ENCODE results near the gene PVALB. TPM values are rescaled to one million over a fixed set of nuclear protein-coding genes. Genes with fewer than 3 reads are reported as not detected.

The PVALB gene
- total and polyA plus RNA-seq, 9 of the 15 experiments (the other 6 are each of a cell fraction or from before 2014, with no cell fraction given), result not detected

DNA sequence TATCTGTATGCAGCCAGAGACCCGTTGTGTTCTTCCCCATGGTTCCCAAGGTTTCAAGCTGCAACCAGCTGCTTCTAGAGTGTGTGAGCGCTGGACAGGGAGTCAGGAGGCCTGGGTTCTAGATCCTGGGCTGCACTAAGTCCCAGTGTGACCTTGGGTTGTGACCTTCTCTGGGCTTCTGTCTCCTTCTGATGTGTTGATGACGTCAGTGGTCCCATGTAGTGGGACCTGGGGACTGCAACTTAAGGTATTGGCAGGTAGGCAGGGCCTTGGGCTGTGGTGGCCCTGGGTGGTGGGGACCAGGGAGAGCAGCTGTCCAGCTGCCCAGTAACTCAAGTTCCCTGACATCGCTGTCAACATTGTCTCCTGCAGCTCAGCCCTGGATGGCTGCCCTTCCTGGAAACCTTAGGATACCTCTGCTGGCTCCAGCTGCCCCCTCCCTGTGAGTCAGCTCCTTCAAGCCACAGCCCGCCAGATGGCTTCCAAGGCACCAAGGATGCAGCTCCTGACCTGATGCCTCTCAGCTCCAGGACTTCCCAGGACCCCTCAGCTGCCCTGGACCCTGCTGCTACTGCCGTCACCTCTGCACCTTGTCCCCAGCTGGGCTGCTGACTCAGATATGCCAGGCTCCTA lies 1.3 kb upstream of the PVALB start:
- FAIRE-seq, result no peak
- H3K4me1 ChIP-seq (replicated peaks in 1 of 2; ENCODE audit: control insufficient read depth in 2 of 2, insufficient read depth in 2 of 2, low read length in 2 of 2), result peaks cover 0 to 12% of the 10 kb centered on the region in 2 experiments; a peak in 2 of 5 replicates
- ChIA-PET POLR2A (no interaction called here), CTCF (ENCODE audit: low intra/inter-chr PET ratio) (no interaction called here)
- peaks cover 6% of the 10 kb centered on the region; the same call in 1 of the 2 replicates for H4K20me1 ChIP-seq (replicated peaks; ENCODE audit: control insufficient read depth, insufficient read depth, low read length)
- H3K79me2 ChIP-seq (ENCODE audit: control insufficient read depth, insufficient read depth, low read length), result no peaks in the 10 kb centered on the region
- H3K4me2 ChIP-seq (ENCODE audit: insufficient read depth, low read length), result no peak overlapping the region
- BruUV-seq (replicated peaks), result no TSS peak
- no peaks in the 10 kb centered on the region for H3K36me3 ChIP-seq (ENCODE audit: control insufficient read depth, insufficient read depth, low read length)
- no peak for DNase-seq (ENCODE audit: extremely low read depth in 1 of 4, low spot score in 3 of 4)
- no peak for ATAC-seq
- WGBS (ENCODE audit: insufficient coverage, low coverage, missing lambda C conversion rate), result 0% methylated on average over 5 of the region's 6 CpGs
- no peak overlapping the region for H2AFZ ChIP-seq (ENCODE audit: low read depth, low read length)
- in situ Hi-C loops (cut with MboI), result no loop called here
- H3K4me3 ChIP-seq, result no peak overlapping the region
- H3K9me3 ChIP-seq (replicated peaks; ENCODE audit: control insufficient read depth, insufficient read depth, low read depth, low read length), result no peaks in the 10 kb centered on the region
- no peaks in the 10 kb centered on the region for H3K9me1 ChIP-seq (ENCODE audit: control insufficient read depth, insufficient read depth, low read length)
- no peak overlapping the region for H3K9ac ChIP-seq (ENCODE audit: insufficient read depth in 1 of 2, low read depth in 2 of 2, low read length in 2 of 2)
- peaks cover 5 to 50% of the 10 kb centered on the region in 2 experiments; a peak in 4 of 5 replicates for H3K27me3 ChIP-seq (ENCODE audit: control insufficient read depth in 2 of 2, insufficient read depth in 2 of 2, low read length in 2 of 2)
- H3K27ac ChIP-seq (ENCODE audit: extremely low read depth, low read depth, low read length), result no peak overlapping the region
- TF ChIP-seq ATF3 (IDR thresholded peaks at IDR 0.05), result 0 out of 2 replicates have a peak, but pooled peaks have one; percentile 8
- no peak for TF ChIP-seq ATF3 (CRISPR knock-in tag; conservative IDR thresholded peaks at IDR 0.05)
- TF ChIP-seq THRAP3 (IDR thresholded peaks at IDR 0.05; ENCODE audit: borderline replicate concordance), result no peak
- intact Hi-C loops (cut with micrococcal nuclease), result no loop called here

DNA sequence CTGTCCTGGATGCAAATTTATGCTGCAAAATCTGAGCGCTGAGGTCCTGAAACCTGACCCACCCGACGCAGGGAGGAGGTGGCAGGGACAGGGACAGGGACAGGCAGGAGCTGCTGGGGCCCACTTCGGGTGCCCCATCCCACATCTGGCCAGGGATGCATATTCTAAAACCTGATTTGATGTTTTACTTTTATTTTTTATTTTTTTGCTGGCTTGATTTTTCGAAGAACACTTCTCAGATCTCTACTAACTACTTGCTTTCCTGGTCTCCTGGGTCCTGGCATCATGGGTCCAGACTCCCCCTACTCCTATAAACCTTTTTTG lies 652 bp upstream of the PVALB start:
- no peak for FAIRE-seq
- DNase-seq (ENCODE audit: extremely low read depth in 1 of 4, low spot score in 3 of 4), result no peak
- WGBS (ENCODE audit: insufficient coverage, low coverage, missing lambda C conversion rate), result 0% methylated on average over 5 of the region's 5 CpGs
- Histone ChIP-seq H4K20me1 (replicated peaks; ENCODE audit: control insufficient read depth, insufficient read depth, low read length) (peaks cover 6% of the 10 kb centered on the region; the same call in 1 of the 2 replicates), H3K4me1 (replicated peaks in 1 of 2; ENCODE audit: control insufficient read depth in 2 of 2, insufficient read depth in 2 of 2, low read length in 2 of 2) (peaks cover 0 to 12% of the 10 kb centered on the region in 2 experiments; a peak in 2 of 5 replicates), H3K4me3 (no peak overlapping the region), H3K9ac (ENCODE audit: insufficient read depth in 1 of 2, low read depth in 2 of 2, low read length in 2 of 2) (no peak overlapping the region), H3K9me3 (replicated peaks; ENCODE audit: control insufficient read depth, insufficient read depth, low read depth, low read length) (no peaks in the 10 kb centered on the region), H3K4me2 (ENCODE audit: insufficient read depth, low read length) (no peak overlapping the region), H3K9me1 (ENCODE audit: control insufficient read depth, insufficient read depth, low read length) (no peaks in the 10 kb centered on the region), H3K79me2 (ENCODE audit: control insufficient read depth, insufficient read depth, low read length) (no peaks in the 10 kb centered on the region), H2AFZ (ENCODE audit: low read depth, low read length) (no peak overlapping the region), H3K27ac (ENCODE audit: extremely low read depth, low read depth, low read length) (no peak overlapping the region), H3K27me3 (ENCODE audit: control insufficient read depth in 2 of 2, insufficient read depth in 2 of 2, low read length in 2 of 2) (peaks cover 5 to 50% of the 10 kb centered on the region in 2 experiments; a peak in 4 of 5 replicates), H3K36me3 (ENCODE audit: control insufficient read depth, insufficient read depth, low read length) (no peaks in the 10 kb centered on the region)
- in situ Hi-C loops (cut with MboI) (no loop called here), intact Hi-C loops (cut with micrococcal nuclease) (no loop called here)
- TF ChIP-seq, protein P1, sequence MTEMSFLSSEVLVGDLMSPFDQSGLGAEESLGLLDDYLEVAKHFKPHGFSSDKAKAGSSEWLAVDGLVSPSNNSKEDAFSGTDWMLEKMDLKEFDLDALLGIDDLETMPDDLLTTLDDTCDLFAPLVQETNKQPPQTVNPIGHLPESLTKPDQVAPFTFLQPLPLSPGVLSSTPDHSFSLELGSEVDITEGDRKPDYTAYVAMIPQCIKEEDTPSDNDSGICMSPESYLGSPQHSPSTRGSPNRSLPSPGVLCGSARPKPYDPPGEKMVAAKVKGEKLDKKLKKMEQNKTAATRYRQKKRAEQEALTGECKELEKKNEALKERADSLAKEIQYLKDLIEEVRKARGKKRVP (CRISPR knock-in tag; IDR thresholded peaks at IDR 0.05), result no peak
- no peak for TF ChIP-seq YBX1 (IDR thresholded peaks at IDR 0.05)
- TF ChIP-seq HMG20A (CRISPR knock-in tag; conservative IDR thresholded peaks at IDR 0.05), result no peak
- TF ChIP-seq PML (IDR thresholded peaks at IDR 0.05; ENCODE audit: low read length), result no peak
- no peak for TF ChIP-seq MXI1 (IDR thresholded peaks at IDR 0.05; ENCODE audit: low read depth, low read length)
- TF ChIP-seq, protein P2, sequence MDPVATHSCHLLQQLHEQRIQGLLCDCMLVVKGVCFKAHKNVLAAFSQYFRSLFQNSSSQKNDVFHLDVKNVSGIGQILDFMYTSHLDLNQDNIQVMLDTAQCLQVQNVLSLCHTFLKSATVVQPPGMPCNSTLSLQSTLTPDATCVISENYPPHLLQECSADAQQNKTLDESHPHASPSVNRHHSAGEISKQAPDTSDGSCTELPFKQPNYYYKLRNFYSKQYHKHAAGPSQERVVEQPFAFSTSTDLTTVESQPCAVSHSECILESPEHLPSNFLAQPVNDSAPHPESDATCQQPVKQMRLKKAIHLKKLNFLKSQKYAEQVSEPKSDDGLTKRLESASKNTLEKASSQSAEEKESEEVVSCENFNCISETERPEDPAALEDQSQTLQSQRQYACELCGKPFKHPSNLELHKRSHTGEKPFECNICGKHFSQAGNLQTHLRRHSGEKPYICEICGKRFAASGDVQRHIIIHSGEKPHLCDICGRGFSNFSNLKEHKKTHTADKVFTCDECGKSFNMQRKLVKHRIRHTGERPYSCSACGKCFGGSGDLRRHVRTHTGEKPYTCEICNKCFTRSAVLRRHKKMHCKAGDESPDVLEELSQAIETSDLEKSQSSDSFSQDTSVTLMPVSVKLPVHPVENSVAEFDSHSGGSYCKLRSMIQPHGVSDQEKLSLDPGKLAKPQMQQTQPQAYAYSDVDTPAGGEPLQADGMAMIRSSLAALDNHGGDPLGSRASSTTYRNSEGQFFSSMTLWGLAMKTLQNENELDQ (CRISPR knock-in tag; IDR thresholded peaks at IDR 0.05; ENCODE audit: borderline replicate concordance), result no peak
- no peak for TF ChIP-seq ZC3H8 (IDR thresholded peaks at IDR 0.05)
- TF ChIP-seq ELF4 (CRISPR knock-in tag; IDR thresholded peaks at IDR 0.05), result no peak
- BruUV-seq (replicated peaks), result no TSS peak
- ChIA-PET CTCF (ENCODE audit: low intra/inter-chr PET ratio) (no interaction called here), POLR2A (no interaction called here)
- no peak for ATAC-seq

All from K562 (cell line).